ENCODE results near the gene DCUN1D3. TPM values are rescaled to one million over a fixed set of nuclear protein-coding genes. Genes with fewer than 3 reads are reported as not detected.
A peak's percentile ranks its signal among the peaks of the same experiment; 100 is the strongest.

DCUN1D3 gene
- total and polyA plus RNA-seq, 8 donors = 3.7 to 7.7 (median 6.5) TPM

DNA sequence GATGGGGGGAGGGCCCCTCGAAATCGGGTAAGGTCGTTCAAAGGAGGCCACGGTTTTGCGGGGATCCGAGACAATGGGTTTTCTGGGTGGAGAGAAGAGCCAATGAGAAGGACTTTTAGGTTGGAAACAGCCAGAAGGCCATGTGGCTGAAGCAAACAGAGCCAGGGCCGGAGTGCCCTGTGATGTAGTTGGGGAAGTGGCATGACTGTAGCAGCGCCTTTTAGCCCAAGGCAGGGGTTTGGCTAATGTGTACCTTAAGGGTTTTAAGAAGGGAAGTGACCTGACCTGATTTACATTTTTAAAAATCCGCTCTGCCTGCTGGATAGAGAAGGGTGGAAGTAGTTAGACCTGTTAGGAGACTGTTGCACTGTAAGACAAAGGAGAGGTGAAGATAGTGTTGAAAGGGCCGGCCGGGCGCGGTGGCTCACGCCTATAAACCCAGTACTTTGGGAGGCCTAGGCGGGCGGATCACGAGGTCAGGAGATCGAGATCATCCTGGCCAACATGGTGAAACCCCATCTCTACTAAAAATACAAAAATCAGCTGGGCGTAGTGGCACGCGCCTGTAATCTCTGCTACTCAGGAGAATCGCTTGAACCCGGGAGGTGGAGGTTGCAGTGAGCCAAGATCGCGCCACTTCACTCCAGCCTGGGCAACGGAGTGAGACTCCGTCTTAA, 1.4 kb upstream of the DCUN1D3 start:
- TF ChIP-seq, protein P1, sequence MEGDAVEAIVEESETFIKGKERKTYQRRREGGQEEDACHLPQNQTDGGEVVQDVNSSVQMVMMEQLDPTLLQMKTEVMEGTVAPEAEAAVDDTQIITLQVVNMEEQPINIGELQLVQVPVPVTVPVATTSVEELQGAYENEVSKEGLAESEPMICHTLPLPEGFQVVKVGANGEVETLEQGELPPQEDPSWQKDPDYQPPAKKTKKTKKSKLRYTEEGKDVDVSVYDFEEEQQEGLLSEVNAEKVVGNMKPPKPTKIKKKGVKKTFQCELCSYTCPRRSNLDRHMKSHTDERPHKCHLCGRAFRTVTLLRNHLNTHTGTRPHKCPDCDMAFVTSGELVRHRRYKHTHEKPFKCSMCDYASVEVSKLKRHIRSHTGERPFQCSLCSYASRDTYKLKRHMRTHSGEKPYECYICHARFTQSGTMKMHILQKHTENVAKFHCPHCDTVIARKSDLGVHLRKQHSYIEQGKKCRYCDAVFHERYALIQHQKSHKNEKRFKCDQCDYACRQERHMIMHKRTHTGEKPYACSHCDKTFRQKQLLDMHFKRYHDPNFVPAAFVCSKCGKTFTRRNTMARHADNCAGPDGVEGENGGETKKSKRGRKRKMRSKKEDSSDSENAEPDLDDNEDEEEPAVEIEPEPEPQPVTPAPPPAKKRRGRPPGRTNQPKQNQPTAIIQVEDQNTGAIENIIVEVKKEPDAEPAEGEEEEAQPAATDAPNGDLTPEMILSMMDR (IDR thresholded peaks at IDR 0.05) = no peak
- no peaks in the 10 kb centered on the region for H3K36me3 ChIP-seq
- H3K4me1 ChIP-seq = peaks cover 12 to 58% (median 27%) of the 10 kb centered on the region in 3 donors
- WGBS, 2 donors = 32 to 35% methylated on average over 27 of the region's 27 CpGs
- peak; percentile 23 to 36 (median 32) for ATAC-seq
- peak overlapping the region; percentile 87 to 95 (median 92) for H3K27ac ChIP-seq
- FAIRE-seq = no peak
- H3K4me3 ChIP-seq = peak overlapping the region; percentile 62 to 84 (median 70)
- H3K27me3 ChIP-seq = no peaks in the 10 kb centered on the region
- H3K9me3 ChIP-seq = no peaks in the 10 kb centered on the region
- intact Hi-C loops (cut with DNase I) = no loop called here
- DNase-seq = peak; percentile 35 to 67 (median 50)

- peak; percentile 1 to 3 (median 2) for ATAC-seq
- TF ChIP-seq, protein P1 (IDR thresholded peaks at IDR 0.05) = no peak
- Histone ChIP-seq H3K4me1 (peaks cover 12 to 56% (median 24%) of the 10 kb centered on the region in 3 donors), H3K27me3 (no peaks in the 10 kb centered on the region), H3K4me3 (peak overlapping the region; percentile 62 to 84 (median 70)), H3K27ac (peak overlapping the region; percentile 87 to 95 (median 92)), H3K9me3 (no peaks in the 10 kb centered on the region), H3K36me3 (no peaks in the 10 kb centered on the region)
- intact Hi-C loops (cut with DNase I) = no loop called here
- no peak for DNase-seq
- no peak for FAIRE-seq
- WGBS, 2 donors = 0% methylated on average over 20 of the region's 20 CpGs
Observed at GRCh38 chr16:20901068-20901435, 894 bp upstream of the DCUN1D3 start.

- peak overlapping the region; percentile 87 to 95 (median 92) for H3K27ac ChIP-seq
- H3K9me3 ChIP-seq = no peaks in the 10 kb centered on the region
- no peaks in the 10 kb centered on the region for H3K36me3 ChIP-seq
- peak in 3 of 4 donors; percentile 2 to 8 (median 2) for ATAC-seq
- H3K4me1 ChIP-seq = peaks cover 11 to 44% (median 12%) of the 10 kb centered on the region in 3 donors
- no peak for FAIRE-seq
- 0 to 2% methylated on average over 22 to 23 of the region's 23 CpGs for WGBS, 2 donors
- peak overlapping the region; percentile 62 to 84 (median 70) for H3K4me3 ChIP-seq
- TF ChIP-seq, protein P1 (IDR thresholded peaks at IDR 0.05) = no peak
- intact Hi-C loops (cut with DNase I) = no loop called here
- DNase-seq = peak; percentile 39 to 79 (median 46)
- H3K27me3 ChIP-seq = no peaks in the 10 kb centered on the region
Observed at GRCh38 chr16:20899477-20900298, 470 bp downstream of the DCUN1D3 start.

GRCh38 chr16:20899071-20899470, 1.1 kb downstream of the DCUN1D3 start:
- no peaks in the 10 kb centered on the region for H3K9me3 ChIP-seq
- WGBS, 2 donors = 6 to 10% methylated on average over 5 of the region's 5 CpGs
- H3K4me1 ChIP-seq = peaks cover 8 to 41% (median 9%) of the 10 kb centered on the region in 3 donors

More at GRCh38 chr16:20899071-20899470, 1.1 kb downstream of the DCUN1D3 start:
- no peak for FAIRE-seq
- Histone ChIP-seq H3K4me3 (peak overlapping the region in 2 of 4 donors; percentile 62 to 68), H3K36me3 (no peaks in the 10 kb centered on the region), H3K27me3 (no peaks in the 10 kb centered on the region), H3K27ac (peak overlapping the region in 3 of 4 donors; percentile 92 to 95 (median 93))
- no peak for DNase-seq
- TF ChIP-seq, protein P1 (IDR thresholded peaks at IDR 0.05) = no peak
- intact Hi-C loops (cut with DNase I) = no loop called here
- no peak for ATAC-seq
